ENCODE data around the gene BCL6. TPM values are rescaled to one million over a fixed set of nuclear protein-coding genes. Genes with fewer than 3 reads are reported as not detected.
A peak's percentile ranks its signal among the peaks of the same experiment; 100 is the strongest.

Gene BCL6
- total RNA-seq, 1 donor from 2014 or later: 29.2 TPM

GRCh38 chr3:187737006-187737367 is 8.3 kb downstream of the BCL6 start:
- Mint-ChIP-seq H3K9me3 (no peaks in the 10 kb centered on the region), H3K4me1 (peaks cover 37% of the 10 kb centered on the region), H3K36me3 (peaks cover 11% of the 10 kb centered on the region), H3K27me3 (ENCODE audit: low read depth) (peaks cover 2% of the 10 kb centered on the region), H3K4me3 (peak overlapping the region; percentile 95), H3K27ac (peak overlapping the region; percentile 77)
- no peak for TF ChIP-seq CTCF (IDR thresholded peaks at IDR 0.05; ENCODE audit: unreplicated experiment)
- DNase-seq (ENCODE audit: low spot score in 2 of 2, unreplicated experiment in 2 of 2): no peak

- DNase-seq (ENCODE audit: low spot score in 2 of 2, unreplicated experiment in 2 of 2): no peak
- H3K4me3 Mint-ChIP-seq: peak overlapping the region; percentile 95
- peaks cover 15% of the 10 kb centered on the region for H3K36me3 Mint-ChIP-seq
- TF ChIP-seq CTCF (IDR thresholded peaks at IDR 0.05; ENCODE audit: unreplicated experiment): no peak
- peaks cover 32% of the 10 kb centered on the region for H3K4me1 Mint-ChIP-seq
- no peaks in the 10 kb centered on the region for H3K9me3 Mint-ChIP-seq
- H3K27ac Mint-ChIP-seq: no peak overlapping the region
- H3K27me3 Mint-ChIP-seq (ENCODE audit: low read depth): peaks cover 2% of the 10 kb centered on the region
Measured at GRCh38 chr3:187736418-187736871, 8.8 kb downstream of the BCL6 start.

- TF ChIP-seq CTCF (IDR thresholded peaks at IDR 0.05; ENCODE audit: unreplicated experiment): no peak
- no peaks in the 10 kb centered on the region for H3K9me3 Mint-ChIP-seq
- no peak for DNase-seq (ENCODE audit: low spot score in 2 of 2, unreplicated experiment in 2 of 2)
- peaks cover 21% of the 10 kb centered on the region for H3K36me3 Mint-ChIP-seq
- H3K4me1 Mint-ChIP-seq: peaks cover 26% of the 10 kb centered on the region
- no peak overlapping the region for H3K4me3 Mint-ChIP-seq
- peaks cover 2% of the 10 kb centered on the region for H3K27me3 Mint-ChIP-seq (ENCODE audit: low read depth)
- no peak overlapping the region for H3K27ac Mint-ChIP-seq
Measured at GRCh38 chr3:187735837-187736236, 9.4 kb downstream of the BCL6 start.

- H3K27ac Mint-ChIP-seq: no peak overlapping the region
- no peaks in the 10 kb centered on the region for H3K9me3 Mint-ChIP-seq
- H3K27me3 Mint-ChIP-seq (ENCODE audit: low read depth): peaks cover 2% of the 10 kb centered on the region
- no peak overlapping the region for H3K4me3 Mint-ChIP-seq
- peaks cover 22% of the 10 kb centered on the region for H3K4me1 Mint-ChIP-seq
- TF ChIP-seq CTCF (IDR thresholded peaks at IDR 0.05; ENCODE audit: unreplicated experiment): no peak
- no peak for DNase-seq (ENCODE audit: low spot score in 2 of 2, unreplicated experiment in 2 of 2)
- peaks cover 24% of the 10 kb centered on the region for H3K36me3 Mint-ChIP-seq
Measured at GRCh38 chr3:187735383-187735782, 9.9 kb downstream of the BCL6 start.

- Mint-ChIP-seq H3K27ac (no peak overlapping the region), H3K9me3 (no peaks in the 10 kb centered on the region), H3K36me3 (peaks cover 27% of the 10 kb centered on the region), H3K4me3 (no peak overlapping the region), H3K4me1 (peaks cover 18% of the 10 kb centered on the region), H3K27me3 (ENCODE audit: low read depth) (peaks cover 2% of the 10 kb centered on the region)
- TF ChIP-seq CTCF (IDR thresholded peaks at IDR 0.05; ENCODE audit: unreplicated experiment): no peak
- no peak for DNase-seq (ENCODE audit: low spot score in 2 of 2, unreplicated experiment in 2 of 2)
Measured at GRCh38 chr3:187734841-187735240, 10.4 kb downstream of the BCL6 start.

- Mint-ChIP-seq H3K27me3 (ENCODE audit: low read depth) (peaks cover 2% of the 10 kb centered on the region), H3K9me3 (no peaks in the 10 kb centered on the region), H3K4me1 (peaks cover 9% of the 10 kb centered on the region), H3K27ac (no peak overlapping the region), H3K36me3 (peaks cover 39% of the 10 kb centered on the region), H3K4me3 (no peak overlapping the region)
- no peak for DNase-seq (ENCODE audit: low spot score in 2 of 2, unreplicated experiment in 2 of 2)
- TF ChIP-seq CTCF (IDR thresholded peaks at IDR 0.05; ENCODE audit: unreplicated experiment): no peak
Measured at GRCh38 chr3:187733371-187733770, 11.9 kb downstream of the BCL6 start.
